ENCODE measurements around the gene HSD17B8. TPM values are rescaled to one million over a fixed set of nuclear protein-coding genes. Genes with fewer than 3 reads are reported as not detected.

HSD17B8 gene
- total RNA-seq, 1 experiment from 2014 or later: 22.0 TPM

DNA sequence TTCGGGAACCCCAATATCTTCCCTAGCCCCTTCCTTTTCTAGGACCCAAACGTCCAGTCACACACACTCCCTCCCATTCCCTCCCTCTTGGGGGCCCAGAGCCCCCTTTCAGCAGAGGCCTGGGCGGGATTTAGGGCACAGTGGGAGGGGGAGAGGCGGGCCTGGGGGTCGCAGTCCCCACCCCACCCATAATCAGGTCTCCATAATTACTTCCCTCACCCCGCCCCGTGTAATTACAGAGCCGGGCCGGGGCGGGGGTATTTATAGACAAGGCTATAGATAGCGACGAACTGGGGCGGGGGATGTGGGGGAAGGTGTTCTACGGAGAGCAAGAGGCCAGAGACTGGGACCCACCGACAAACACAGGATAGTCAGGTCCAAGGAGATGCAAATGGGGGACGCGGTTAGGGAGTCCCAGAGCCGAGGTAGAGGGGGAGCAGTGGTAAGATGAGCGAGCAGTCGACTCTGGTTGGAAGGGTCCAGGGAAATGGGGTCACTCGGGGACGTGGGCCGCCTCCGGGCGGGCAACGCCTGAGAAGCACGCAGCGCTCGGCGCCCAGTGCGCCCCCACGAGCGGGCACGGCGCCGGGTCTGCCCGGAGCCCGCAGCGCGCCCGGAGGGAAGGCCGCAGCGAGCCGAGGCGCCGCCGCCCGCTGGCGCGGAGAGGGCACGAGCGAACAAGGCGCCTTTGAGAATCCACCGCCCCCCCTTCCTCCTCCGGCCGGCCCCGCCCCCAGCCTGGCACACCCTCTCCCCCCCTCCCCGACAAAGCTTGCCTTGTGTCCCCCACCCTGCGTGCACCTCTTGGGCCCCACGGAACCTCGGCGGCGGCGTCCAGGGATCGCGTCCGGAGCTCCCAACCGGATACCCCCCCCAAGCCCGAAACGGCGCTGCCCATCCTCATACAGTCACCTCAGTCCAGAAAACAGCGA, 11.5 kb upstream of the HSD17B8 start (continued):
- TF ChIP-seq, protein P1, sequence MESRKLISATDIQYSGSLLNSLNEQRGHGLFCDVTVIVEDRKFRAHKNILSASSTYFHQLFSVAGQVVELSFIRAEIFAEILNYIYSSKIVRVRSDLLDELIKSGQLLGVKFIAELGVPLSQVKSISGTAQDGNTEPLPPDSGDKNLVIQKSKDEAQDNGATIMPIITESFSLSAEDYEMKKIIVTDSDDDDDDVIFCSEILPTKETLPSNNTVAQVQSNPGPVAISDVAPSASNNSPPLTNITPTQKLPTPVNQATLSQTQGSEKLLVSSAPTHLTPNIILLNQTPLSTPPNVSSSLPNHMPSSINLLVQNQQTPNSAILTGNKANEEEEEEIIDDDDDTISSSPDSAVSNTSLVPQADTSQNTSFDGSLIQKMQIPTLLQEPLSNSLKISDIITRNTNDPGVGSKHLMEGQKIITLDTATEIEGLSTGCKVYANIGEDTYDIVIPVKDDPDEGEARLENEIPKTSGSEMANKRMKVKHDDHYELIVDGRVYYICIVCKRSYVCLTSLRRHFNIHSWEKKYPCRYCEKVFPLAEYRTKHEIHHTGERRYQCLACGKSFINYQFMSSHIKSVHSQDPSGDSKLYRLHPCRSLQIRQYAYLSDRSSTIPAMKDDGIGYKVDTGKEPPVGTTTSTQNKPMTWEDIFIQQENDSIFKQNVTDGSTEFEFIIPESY (IDR thresholded peaks at IDR 0.05; ENCODE audit: extremely low read depth, insufficient replicate concordance, low read length): no peak
- no peak for TF ChIP-seq SRF (IDR thresholded peaks at IDR 0.05; ENCODE audit: low read depth)
- TF ChIP-seq, protein P2, sequence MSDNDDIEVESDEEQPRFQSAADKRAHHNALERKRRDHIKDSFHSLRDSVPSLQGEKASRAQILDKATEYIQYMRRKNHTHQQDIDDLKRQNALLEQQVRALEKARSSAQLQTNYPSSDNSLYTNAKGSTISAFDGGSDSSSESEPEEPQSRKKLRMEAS (IDR thresholded peaks at IDR 0.05): no peak

DNA sequence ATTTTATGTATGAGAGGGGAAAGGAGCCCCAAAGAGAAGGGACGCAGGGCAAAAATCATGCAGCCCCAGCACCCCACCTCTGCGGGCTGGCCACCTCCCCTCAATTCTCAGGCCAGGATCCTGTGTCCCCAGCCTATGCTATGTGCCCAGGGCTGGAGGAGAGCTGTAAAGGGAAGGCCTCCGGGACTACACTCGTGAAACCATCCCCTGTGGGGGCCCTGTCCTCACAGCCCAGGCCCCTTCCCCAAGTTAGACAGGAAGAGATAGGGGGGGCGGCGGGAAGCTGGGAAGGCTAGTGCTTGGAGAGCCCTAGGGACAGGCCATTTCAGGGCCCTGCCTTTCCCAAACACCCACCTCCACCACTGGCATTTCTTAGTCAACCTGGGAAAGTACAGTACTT, 10.8 kb upstream of the HSD17B8 start:
- no peaks in the 10 kb centered on the region for H3K27me3 ChIP-seq (ENCODE audit: insufficient read depth, low read length)
- no peak for TF ChIP-seq ELF1 (IDR thresholded peaks at IDR 0.05; ENCODE audit: borderline replicate concordance, low read depth)
- no peak for TF ChIP-seq POLR2AphosphoS5 (IDR thresholded peaks at IDR 0.05; ENCODE audit: low read depth, low read length)
- no peak for TF ChIP-seq POLR2A (IDR thresholded peaks at IDR 0.05; ENCODE audit: borderline replicate concordance, extremely low read depth, insufficient read depth, insufficient read length)
- RAD21 ChIA-PET (ENCODE audit: low non-redundant PET in 1 of 2, low total read pairs in 2 of 2, uncharacterized antibody in 2 of 2, unreplicated experiment in 2 of 2): no interaction called here
- no peak overlapping the region for H3K4me3 ChIP-seq (replicated peaks in 1 of 2; ENCODE audit: low read depth in 1 of 2, low read length in 2 of 2)
- no peaks in the 10 kb centered on the region for H3K9me3 ChIP-seq (ENCODE audit: control insufficient read depth in 1 of 2, insufficient read depth in 1 of 2, low read depth in 1 of 2, low read length in 2 of 2)
- peaks cover 11 to 16% of the 10 kb centered on the region in 2 experiments; a peak in 3 of 4 replicates for H3K4me1 ChIP-seq (ENCODE audit: control insufficient read depth in 1 of 2, insufficient read depth in 2 of 2, low read length in 2 of 2)
- POLR2A ChIA-PET: no interaction called here
- H3K79me2 ChIP-seq (ENCODE audit: insufficient read depth, low read length): peaks cover 21% of the 10 kb centered on the region; the same call in 1 of the 2 replicates
- no peaks in the 10 kb centered on the region for H4K20me1 ChIP-seq (ENCODE audit: insufficient read depth)
- ATAC-seq: no peak
- H3K9me2 ChIP-seq (ENCODE audit: insufficient read depth): no peaks in the 10 kb centered on the region
- no peak overlapping the region for H2AFZ ChIP-seq (ENCODE audit: low read depth, low read length, poor library complexity, severe bottlenecking)
- H3K9ac ChIP-seq (ENCODE audit: low read length): no peak overlapping the region
- H3K27ac ChIP-seq (ENCODE audit: low read depth, low read length): no peak overlapping the region
- intact Hi-C loops (cut with micrococcal nuclease): no loop called here
- peaks cover 20 to 28% of the 10 kb centered on the region in 2 experiments; a peak in 3 of 4 replicates for H3K36me3 ChIP-seq (ENCODE audit: control insufficient read depth in 1 of 2, insufficient read depth in 2 of 2, low read length in 2 of 2)
- DNase-seq (ENCODE audit: low read depth, low spot score): no peak
- no peak overlapping the region for H3K4me2 ChIP-seq (ENCODE audit: low read length)
- CTCF ChIA-PET: no interaction called here
- BruUV-seq (replicated peaks): no TSS peak

Data from HCT116 (cell line).